ENCODE results near the gene C17orf113.

DNA sequence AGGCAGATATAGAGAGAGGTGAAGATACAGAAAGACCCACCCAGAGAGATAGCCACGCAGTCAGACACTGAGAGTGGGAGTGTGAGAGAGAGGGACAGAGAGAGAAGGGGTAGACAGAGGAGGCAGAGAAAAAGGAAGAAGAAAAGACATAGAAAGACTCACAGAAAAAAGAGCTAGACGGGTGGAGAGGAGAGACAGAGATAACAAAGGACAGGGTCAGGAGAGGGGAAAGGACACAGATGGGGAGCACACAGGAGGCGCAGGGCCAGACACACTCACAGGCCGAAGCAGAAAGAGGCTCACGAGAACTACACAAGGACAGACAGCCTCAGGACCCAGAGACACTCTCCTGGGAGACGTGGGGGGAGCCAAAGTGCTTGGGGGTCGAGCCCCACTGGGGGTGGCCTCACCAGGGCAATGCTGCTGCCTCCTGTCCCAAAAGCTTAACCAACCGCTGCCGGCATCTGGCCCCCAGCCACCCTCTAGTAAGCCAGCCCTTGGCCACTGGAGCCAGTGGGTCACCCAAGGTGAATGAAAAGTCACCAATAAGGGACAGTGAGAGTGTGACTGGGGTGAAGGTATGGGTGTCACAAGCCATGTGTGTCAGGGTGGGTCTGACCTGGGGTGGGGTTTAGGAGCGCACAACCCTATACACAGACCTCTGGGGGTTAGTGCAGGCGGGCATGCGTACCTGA is 44.1 kb upstream of the C17orf113 start:
- TF ChIP-seq, protein P1, sequence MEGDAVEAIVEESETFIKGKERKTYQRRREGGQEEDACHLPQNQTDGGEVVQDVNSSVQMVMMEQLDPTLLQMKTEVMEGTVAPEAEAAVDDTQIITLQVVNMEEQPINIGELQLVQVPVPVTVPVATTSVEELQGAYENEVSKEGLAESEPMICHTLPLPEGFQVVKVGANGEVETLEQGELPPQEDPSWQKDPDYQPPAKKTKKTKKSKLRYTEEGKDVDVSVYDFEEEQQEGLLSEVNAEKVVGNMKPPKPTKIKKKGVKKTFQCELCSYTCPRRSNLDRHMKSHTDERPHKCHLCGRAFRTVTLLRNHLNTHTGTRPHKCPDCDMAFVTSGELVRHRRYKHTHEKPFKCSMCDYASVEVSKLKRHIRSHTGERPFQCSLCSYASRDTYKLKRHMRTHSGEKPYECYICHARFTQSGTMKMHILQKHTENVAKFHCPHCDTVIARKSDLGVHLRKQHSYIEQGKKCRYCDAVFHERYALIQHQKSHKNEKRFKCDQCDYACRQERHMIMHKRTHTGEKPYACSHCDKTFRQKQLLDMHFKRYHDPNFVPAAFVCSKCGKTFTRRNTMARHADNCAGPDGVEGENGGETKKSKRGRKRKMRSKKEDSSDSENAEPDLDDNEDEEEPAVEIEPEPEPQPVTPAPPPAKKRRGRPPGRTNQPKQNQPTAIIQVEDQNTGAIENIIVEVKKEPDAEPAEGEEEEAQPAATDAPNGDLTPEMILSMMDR (IDR thresholded peaks at IDR 0.05 in 4 of 5, conservative IDR thresholded peaks at IDR 0.05 in 1 of 5), result no peak
- TF ChIP-seq POLR2A (IDR thresholded peaks at IDR 0.05), result no peak
